Bronchial epithelial cell (primary cell): ENCODE results near the gene TEX264. TPM values are rescaled to one million over a fixed set of nuclear protein-coding genes. Genes with fewer than 3 reads are reported as not detected.
A peak's percentile ranks its signal among the peaks of the same experiment; 100 is the strongest.

Experiments used
- DNase-seq: peaks from one replicate; pipeline ENCODE4 v3.0.0-alpha.2; 2010; ENCODE audit warnings: low read depth
- FAIRE-seq: peaks from 2 replicates; lab custom pipeline; 2011; peaks lifted over from hg19 to GRCh38; lab: Jason Lieb, UNC
- H3K27me3 ChIP-seq: 2 replicates; pipeline ENCODE4 v1.5.1; 2011; ENCODE audit warnings: low read length; ENCODE audit not compliant: control insufficient read depth, insufficient read depth
- H3K36me3 ChIP-seq: 2 replicates; pipeline ENCODE4 v1.5.1; 2011; ENCODE audit warnings: low read length; ENCODE audit not compliant: control insufficient read depth, insufficient read depth
- H3K4me3 ChIP-seq: 2 replicates; pipeline ENCODE4 v1.5.1; 2011; ENCODE audit warnings: mild to moderate bottlenecking, low read depth, low read length, control low read depth
- CTCF ChIP-seq: IDR thresholded peaks from 2 replicates; pipeline ENCODE4 v1.5.1; 2011; ENCODE audit warnings: mild to moderate bottlenecking, moderate library complexity, low read length, control low read depth, inconsistent platforms; ENCODE audit not compliant: insufficient read depth, severe bottlenecking
- total RNA-seq: library from RNA; depleted of rRNA; stranded (reverse); fragments of >200 nt; gene quantifications from 2 replicates; pipeline ENCODE4 v1.2.1, GENCODE V29; 2014

TEX264 gene
- total RNA-seq, 1 donor from 2014 or later = 52.9 TPM

GRCh38 chr3:51706021-51706485 lies 35.0 kb downstream of the TEX264 start:
- no peak for TF ChIP-seq CTCF
- Histone ChIP-seq H3K27me3 (peaks cover 16% of the 10 kb centered on the region), H3K4me3 (no peak overlapping the region), H3K36me3 (peaks cover 3% of the 10 kb centered on the region)
- FAIRE-seq (no peak), DNase-seq (no peak)

DNA sequence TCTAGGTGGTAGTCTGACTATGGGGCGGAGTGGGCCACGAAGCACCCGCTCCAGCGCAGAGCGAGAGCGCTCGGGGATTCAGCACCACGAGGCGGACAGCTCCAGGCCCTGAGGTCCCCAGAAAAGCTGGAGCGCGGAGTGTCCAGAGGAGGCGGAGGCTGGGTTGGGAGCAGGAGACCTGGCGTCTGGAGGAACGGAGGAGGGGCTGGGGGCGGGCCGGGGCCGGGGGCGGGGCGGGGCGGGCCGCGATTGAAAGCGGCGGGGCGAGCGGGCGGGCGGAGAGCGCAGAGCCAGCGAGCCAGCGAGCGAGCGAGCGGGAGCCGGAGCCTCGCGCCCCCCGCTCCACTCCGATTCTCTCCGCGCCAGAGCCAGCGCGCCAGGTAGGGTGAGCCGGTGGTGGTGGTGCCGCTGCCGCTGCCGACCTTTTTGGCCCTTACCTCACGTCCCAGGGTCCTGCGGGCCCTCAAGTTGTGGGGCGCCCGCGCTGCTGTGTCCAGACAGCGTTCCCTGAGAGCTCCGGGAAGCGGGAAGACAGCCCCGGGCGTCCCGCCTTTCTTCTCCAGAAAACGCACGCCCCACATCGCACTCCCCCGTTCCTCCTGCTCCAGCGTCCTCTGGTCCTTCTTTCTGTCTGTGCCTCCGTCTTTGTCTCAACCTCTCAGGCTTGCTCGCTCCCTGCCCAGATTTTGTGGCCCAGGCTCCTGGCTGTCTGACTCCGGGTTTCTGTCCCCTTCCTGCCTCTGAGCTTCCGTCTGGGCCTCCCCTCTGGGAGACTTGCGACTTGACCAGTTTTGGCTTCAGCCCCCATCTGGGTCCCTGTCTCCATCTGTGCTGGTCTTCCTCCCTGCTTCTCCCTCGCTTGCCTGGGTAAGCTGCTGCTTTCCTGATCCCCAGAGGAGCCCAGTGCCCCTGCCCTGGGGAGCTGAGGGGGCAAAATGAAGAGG lies 36.0 kb downstream of the TEX264 start, which contains the start of gene GRM2:
TSS of gene GRM2 (plus strand) at position 281 of the 944 bp plus-strand sequence. CDS start 1,916 bp downstream, outside the sequence.
- no peak for FAIRE-seq
- TF ChIP-seq CTCF = no peak
- peaks cover 16% of the 10 kb centered on the region for H3K27me3 ChIP-seq
- peak within 1 kb of the TSS; percentile 24 for H3K4me3 ChIP-seq
- peaks cover 1% of the 10 kb centered on the region for H3K36me3 ChIP-seq
- peak; percentile 62 for DNase-seq

- Histone ChIP-seq H3K4me3 (no peak overlapping the region), H3K27me3 (peaks cover 16% of the 10 kb centered on the region), H3K36me3 (no peaks in the 10 kb centered on the region)
- no peak for FAIRE-seq
- no peak for DNase-seq
- TF ChIP-seq CTCF = no peak
These were observed 37.3 kb downstream of the TEX264 start for GRCh38 chr3:51708216-51708845.

DNA sequence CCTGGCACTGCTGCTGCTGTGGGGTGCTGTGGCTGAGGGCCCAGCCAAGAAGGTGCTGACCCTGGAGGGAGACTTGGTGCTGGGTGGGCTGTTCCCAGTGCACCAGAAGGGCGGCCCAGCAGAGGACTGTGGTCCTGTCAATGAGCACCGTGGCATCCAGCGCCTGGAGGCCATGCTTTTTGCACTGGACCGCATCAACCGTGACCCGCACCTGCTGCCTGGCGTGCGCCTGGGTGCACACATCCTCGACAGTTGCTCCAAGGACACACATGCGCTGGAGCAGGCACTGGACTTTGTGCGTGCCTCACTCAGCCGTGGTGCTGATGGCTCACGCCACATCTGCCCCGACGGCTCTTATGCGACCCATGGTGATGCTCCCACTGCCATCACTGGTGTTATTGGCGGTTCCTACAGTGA lies 38.0 kb downstream of the TEX264 start:
- Histone ChIP-seq H3K36me3 (no peaks in the 10 kb centered on the region), H3K4me3 (no peak overlapping the region), H3K27me3 (peaks cover 16% of the 10 kb centered on the region)
- no peak for TF ChIP-seq CTCF
- FAIRE-seq (no peak), DNase-seq (no peak)

DNA sequence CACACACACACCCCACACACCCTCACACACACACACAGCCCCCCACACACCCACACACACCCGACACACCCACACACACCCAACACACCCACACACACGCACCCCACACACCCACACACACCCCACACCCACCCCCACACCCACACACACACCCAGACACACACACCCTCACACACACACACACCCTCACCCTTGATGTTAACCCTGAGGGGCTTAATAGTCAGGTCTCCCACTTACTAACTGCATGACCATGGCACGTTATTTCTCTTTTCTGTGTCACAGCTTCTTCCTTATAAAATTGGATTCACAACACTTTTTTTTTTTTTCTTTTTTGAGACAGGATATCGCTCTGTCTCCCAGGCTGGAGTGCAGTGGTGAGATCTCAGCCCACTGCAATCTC lies 38.6 kb downstream of the TEX264 start:
- TF ChIP-seq CTCF = no peak
- Histone ChIP-seq H3K36me3 (no peaks in the 10 kb centered on the region), H3K4me3 (no peak overlapping the region), H3K27me3 (peaks cover 16% of the 10 kb centered on the region)
- DNase-seq (no peak), FAIRE-seq (no peak)
